Measurements from ENCODE around the gene MEIS1. TPM values are rescaled to one million over a fixed set of nuclear protein-coding genes. Genes with fewer than 3 reads are reported as not detected.

MEIS1 gene
- polyA plus RNA-seq, 4 donors: 1.1 to 15.0 (median 5.6) TPM

DNA sequence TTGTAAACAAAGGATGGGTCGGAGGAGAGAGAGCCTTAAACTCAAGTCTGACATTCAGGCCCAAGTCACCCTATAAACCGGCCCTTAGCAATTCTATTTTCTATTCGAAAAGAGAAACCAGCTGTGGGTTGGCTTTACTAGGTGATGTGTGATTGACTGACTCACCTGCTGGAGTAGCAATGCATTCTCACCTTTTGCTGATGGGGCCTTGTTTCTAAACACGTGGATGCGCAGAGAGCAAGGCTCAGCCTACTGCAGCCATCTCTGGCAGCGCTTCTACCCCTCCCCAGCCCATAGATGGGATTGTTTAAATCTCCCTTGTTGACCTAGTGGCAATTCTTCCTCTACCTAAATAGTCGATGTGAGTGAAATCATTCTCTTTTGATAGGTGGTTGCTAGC, 138.5 kb downstream of the MEIS1 start:
- no peak overlapping the region for H3K4me3 ChIP-seq (ENCODE audit: low read depth in 1 of 3, low read length in 3 of 3)
- 43 to 64% (median 48%) methylated on average over 7 of the region's 7 CpGs for WGBS, 3 donors
- peaks cover 0 to 2% (median 0%) of the 10 kb centered on the region in 3 donors for H3K36me3 ChIP-seq (ENCODE audit: control insufficient read depth in 3 of 3, insufficient read depth in 2 of 3, low read depth in 1 of 3, low read length in 3 of 3)
- H3K4me1 ChIP-seq (ENCODE audit: control insufficient read depth in 3 of 3, insufficient read depth in 2 of 3, low read depth in 1 of 3, low read length in 2 of 3): peaks cover 0 to 23% (median 5%) of the 10 kb centered on the region in 3 donors
- H3K27ac ChIP-seq (ENCODE audit: low read depth in 1 of 3, low read length in 2 of 3): peak overlapping the region in 2 of 3 donors; percentile 5 to 81
- no peaks in the 10 kb centered on the region for H3K9me3 ChIP-seq (ENCODE audit: control insufficient read depth in 2 of 2, insufficient read depth in 1 of 2, low read depth in 1 of 2, low read length in 1 of 2)
- peaks cover 17 to 41% (median 24%) of the 10 kb centered on the region in 3 donors for H3K27me3 ChIP-seq (ENCODE audit: control insufficient read depth in 3 of 3, insufficient read depth in 3 of 3, low read length in 3 of 3)
- FAIRE-seq (no peak), DNase-seq (no peak)

DNA sequence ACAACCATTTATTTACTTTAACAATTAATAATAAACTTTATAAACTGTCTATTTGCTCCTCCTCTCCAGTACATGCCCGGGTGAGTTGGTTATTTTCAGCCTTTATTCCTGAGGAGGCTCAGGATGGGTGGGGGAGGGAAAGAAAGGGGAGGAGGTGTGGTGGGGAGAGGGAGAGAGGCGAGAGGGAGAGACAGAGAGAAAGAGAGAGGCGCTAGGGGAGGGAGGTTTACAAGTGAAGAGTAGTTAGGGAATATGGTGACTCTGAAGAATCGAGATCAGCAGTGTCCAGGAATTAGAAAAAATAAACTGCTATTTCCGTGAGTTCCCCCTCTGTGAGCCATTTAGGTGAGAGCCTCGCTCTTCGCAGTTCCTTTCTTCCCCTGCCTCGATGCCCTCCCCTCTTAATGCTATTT, 138.9 kb downstream of the MEIS1 start:
- Histone ChIP-seq H3K4me3 (ENCODE audit: low read depth in 1 of 3, low read length in 3 of 3) (no peak overlapping the region), H3K4me1 (ENCODE audit: control insufficient read depth in 3 of 3, insufficient read depth in 2 of 3, low read depth in 1 of 3, low read length in 2 of 3) (peaks cover 0 to 23% (median 5%) of the 10 kb centered on the region in 3 donors), H3K27ac (ENCODE audit: low read depth in 1 of 3, low read length in 2 of 3) (peak overlapping the region in 1 of 3 donors; percentile 81), H3K36me3 (ENCODE audit: control insufficient read depth in 3 of 3, insufficient read depth in 2 of 3, low read depth in 1 of 3, low read length in 3 of 3) (peaks cover 0 to 2% (median 0%) of the 10 kb centered on the region in 3 donors), H3K9me3 (ENCODE audit: control insufficient read depth in 2 of 2, insufficient read depth in 1 of 2, low read depth in 1 of 2, low read length in 1 of 2) (no peaks in the 10 kb centered on the region), H3K27me3 (ENCODE audit: control insufficient read depth in 3 of 3, insufficient read depth in 3 of 3, low read length in 3 of 3) (peaks cover 17 to 45% (median 28%) of the 10 kb centered on the region in 3 donors)
- no peak for FAIRE-seq
- 29 to 33% (median 33%) methylated on average over 8 of the region's 8 CpGs for WGBS, 3 donors
- no peak for DNase-seq

DNA sequence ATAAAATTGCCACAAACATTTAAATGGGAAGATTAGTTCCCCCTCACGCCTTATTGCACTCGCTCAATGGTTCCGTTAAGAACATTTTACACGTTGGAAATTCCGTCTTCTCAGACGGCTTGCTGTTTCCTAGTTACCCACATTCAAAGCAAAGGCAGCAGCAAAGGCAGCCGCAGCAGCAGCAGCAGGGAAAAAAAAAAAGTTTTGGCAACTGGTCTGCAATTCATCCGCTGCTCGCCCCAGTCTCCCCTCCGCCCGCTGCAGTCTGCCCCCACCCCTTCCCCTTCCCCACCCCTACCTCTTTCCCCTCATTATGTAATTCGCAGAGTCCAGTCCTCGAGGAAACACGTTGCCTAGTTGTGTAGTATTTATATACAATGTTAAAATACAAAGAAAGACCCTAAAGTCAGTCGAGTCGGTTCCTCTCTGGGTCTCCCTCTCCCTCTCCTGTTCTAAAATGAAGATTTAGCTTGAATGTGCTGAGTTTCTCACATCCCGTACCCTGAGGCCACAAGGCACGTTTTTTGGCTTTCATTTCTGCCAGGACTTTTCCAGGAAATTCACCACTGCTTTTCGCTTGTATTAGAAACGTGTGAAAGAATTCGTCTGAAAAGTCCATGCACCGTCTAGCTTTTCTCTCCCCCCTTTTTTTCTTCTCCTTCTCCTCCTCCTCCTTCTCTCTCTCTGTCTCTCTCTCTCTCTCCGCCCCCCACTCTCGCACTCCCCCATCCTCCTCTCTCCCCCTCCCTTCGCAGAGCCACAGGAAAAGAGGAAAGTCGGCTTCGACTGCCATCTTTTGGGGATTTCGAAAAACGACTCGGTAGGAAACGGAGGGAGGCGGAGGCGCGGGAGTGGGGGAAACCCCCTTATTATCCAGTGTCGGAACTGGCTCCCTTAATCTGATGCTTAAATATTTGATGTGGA, 140.0 kb downstream of the MEIS1 start:
- peaks cover 0 to 2% (median 0%) of the 10 kb centered on the region in 3 donors for H3K36me3 ChIP-seq (ENCODE audit: control insufficient read depth in 3 of 3, insufficient read depth in 2 of 3, low read depth in 1 of 3, low read length in 3 of 3)
- DNase-seq (peak; percentile 28 to 80), FAIRE-seq (no peak)
- H3K9me3 ChIP-seq (ENCODE audit: control insufficient read depth in 2 of 2, insufficient read depth in 1 of 2, low read depth in 1 of 2, low read length in 1 of 2): no peaks in the 10 kb centered on the region
- peaks cover 17 to 51% (median 28%) of the 10 kb centered on the region in 3 donors for H3K27me3 ChIP-seq (ENCODE audit: control insufficient read depth in 3 of 3, insufficient read depth in 3 of 3, low read length in 3 of 3)
- peak overlapping the region in 1 of 3 donors; percentile 50 for H3K4me3 ChIP-seq (ENCODE audit: low read depth in 1 of 3, low read length in 3 of 3)
- peaks cover 0 to 23% (median 5%) of the 10 kb centered on the region in 3 donors for H3K4me1 ChIP-seq (ENCODE audit: control insufficient read depth in 3 of 3, insufficient read depth in 2 of 3, low read depth in 1 of 3, low read length in 2 of 3)
- H3K27ac ChIP-seq (ENCODE audit: low read depth in 1 of 3, low read length in 2 of 3): peak overlapping the region in 2 of 3 donors; percentile 66 to 81
- 1% methylated on average over 34 of the region's 35 CpGs for WGBS, 3 donors

DNA sequence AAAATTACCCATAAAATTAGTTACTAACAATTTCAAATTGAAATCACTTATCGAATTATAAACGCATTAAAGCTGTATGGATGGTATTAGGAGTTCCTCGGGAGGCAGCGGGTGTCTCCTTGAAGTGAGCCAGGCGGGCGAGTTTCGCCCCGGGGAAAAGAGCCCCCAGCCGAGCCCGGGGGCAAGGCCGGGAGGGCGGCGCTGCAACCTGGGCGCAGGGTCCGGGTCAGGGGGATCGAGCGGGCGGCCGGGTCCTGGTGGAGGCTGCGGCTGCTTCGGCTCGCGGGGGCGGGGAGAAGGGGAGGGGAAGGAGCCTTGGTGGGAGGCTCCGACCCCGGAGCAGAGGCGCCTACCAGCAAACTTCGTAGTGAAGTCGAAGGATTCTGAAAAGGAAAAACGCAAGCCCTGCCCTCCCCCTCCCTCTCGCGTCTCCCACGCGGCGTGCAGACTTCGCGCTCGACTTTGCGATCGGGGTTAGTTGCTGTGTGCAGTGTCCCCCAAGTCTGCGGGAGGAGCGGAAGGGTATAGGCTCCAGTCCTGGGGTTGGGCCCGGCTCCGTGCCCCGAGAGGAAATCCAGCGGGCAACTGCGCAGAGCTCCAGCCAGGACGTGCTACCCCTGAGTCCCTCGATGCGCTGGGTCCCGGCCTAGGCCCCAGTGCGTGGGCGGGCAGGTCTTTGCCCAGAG, 140.8 kb downstream of the MEIS1 start:
- H3K4me1 ChIP-seq (ENCODE audit: control insufficient read depth in 3 of 3, insufficient read depth in 2 of 3, low read depth in 1 of 3, low read length in 2 of 3): peaks cover 0 to 23% (median 5%) of the 10 kb centered on the region in 3 donors

DNA sequence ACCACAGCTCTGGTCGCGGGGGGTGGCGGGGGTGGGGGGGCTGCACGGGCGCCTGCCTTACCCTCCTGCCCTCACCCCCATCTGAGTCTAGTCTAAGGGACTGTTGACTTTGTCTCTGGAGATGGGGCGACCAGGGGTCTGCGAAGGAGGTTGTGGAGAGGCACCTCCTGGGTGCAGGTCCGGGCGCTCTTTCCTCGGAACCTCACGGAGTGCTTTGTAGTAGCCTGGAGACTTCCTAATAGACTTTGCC, 141.3 kb downstream of the MEIS1 start:
- peaks cover 0 to 23% (median 5%) of the 10 kb centered on the region in 3 donors for H3K4me1 ChIP-seq (ENCODE audit: control insufficient read depth in 3 of 3, insufficient read depth in 2 of 3, low read depth in 1 of 3, low read length in 2 of 3)
- 3 to 9% (median 6%) methylated on average over 11 of the region's 11 CpGs for WGBS, 3 donors
- FAIRE-seq (no peak), DNase-seq (no peak)
- peak overlapping the region in 1 of 3 donors; percentile 50 for H3K4me3 ChIP-seq (ENCODE audit: low read depth in 1 of 3, low read length in 3 of 3)
- peak overlapping the region in 2 of 3 donors; percentile 71 to 81 for H3K27ac ChIP-seq (ENCODE audit: low read depth in 1 of 3, low read length in 2 of 3)
- H3K27me3 ChIP-seq (ENCODE audit: control insufficient read depth in 3 of 3, insufficient read depth in 3 of 3, low read length in 3 of 3): peaks cover 17 to 59% (median 31%) of the 10 kb centered on the region in 3 donors
- no peaks in the 10 kb centered on the region for H3K9me3 ChIP-seq (ENCODE audit: control insufficient read depth in 2 of 2, insufficient read depth in 1 of 2, low read depth in 1 of 2, low read length in 1 of 2)
- peaks cover 0 to under 1% (median 0%) of the 10 kb centered on the region in 3 donors for H3K36me3 ChIP-seq (ENCODE audit: control insufficient read depth in 3 of 3, insufficient read depth in 2 of 3, low read depth in 1 of 3, low read length in 3 of 3)

More for the DNA sequence above, 140.8 kb downstream of the MEIS1 start:
- DNase-seq (peak in 1 of 2 donors; percentile 55), FAIRE-seq (no peak)
- 2 to 4% (median 2%) methylated on average over 39 to 53 of the region's 53 CpGs for WGBS, 3 donors
- peaks cover 0 to 2% (median 0%) of the 10 kb centered on the region in 3 donors for H3K36me3 ChIP-seq (ENCODE audit: control insufficient read depth in 3 of 3, insufficient read depth in 2 of 3, low read depth in 1 of 3, low read length in 3 of 3)
- peak overlapping the region in 2 of 3 donors; percentile 22 to 50 for H3K4me3 ChIP-seq (ENCODE audit: low read depth in 1 of 3, low read length in 3 of 3)
- H3K27ac ChIP-seq (ENCODE audit: low read depth in 1 of 3, low read length in 2 of 3): peak overlapping the region in 2 of 3 donors; percentile 66 to 81
- H3K9me3 ChIP-seq (ENCODE audit: control insufficient read depth in 2 of 2, insufficient read depth in 1 of 2, low read depth in 1 of 2, low read length in 1 of 2): no peaks in the 10 kb centered on the region
- peaks cover 17 to 55% (median 28%) of the 10 kb centered on the region in 3 donors for H3K27me3 ChIP-seq (ENCODE audit: control insufficient read depth in 3 of 3, insufficient read depth in 3 of 3, low read length in 3 of 3)

DNA sequence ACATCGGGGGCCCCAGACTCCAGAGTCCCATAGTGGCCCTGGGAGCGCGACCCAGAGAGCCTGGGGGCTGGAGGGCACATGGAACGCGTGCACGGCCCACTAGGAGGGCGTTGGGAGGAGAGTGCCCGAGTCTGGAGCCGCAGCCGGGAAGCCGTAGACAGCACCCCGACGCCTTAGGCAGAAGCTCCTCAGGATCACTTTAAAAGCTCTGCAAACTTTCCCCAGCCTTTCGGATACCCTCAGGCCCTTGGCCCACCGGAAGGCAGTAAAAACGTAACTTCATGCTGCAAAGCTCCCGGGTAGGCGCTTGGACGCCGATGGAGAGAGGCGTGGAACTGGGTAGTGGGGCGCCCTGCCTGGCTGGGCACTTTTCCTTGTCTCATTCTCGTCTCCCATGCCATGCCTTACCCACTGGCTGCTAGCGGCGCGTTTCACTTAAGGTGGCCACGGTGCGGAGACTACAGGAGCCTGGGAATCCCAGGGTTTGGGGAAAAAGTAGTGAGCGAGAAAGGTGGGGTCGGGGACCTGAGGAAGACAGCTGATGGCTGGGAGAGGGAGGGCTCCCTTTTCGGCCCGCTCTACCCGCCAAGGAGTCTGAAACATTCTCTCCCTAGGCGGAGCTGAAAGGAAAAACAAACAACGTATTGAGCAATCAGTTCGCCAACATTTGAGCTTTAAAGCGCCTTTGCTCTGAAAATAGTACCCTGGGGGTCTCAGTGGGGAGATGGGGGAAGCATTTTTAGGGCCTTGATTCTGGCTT, 141.8 kb downstream of the MEIS1 start:
- FAIRE-seq (no peak), DNase-seq (peak; percentile 3 to 61)
- peaks cover 17 to 64% (median 36%) of the 10 kb centered on the region in 3 donors for H3K27me3 ChIP-seq (ENCODE audit: control insufficient read depth in 3 of 3, insufficient read depth in 3 of 3, low read length in 3 of 3)
- peak overlapping the region in 2 of 3 donors; percentile 71 to 81 for H3K27ac ChIP-seq (ENCODE audit: low read depth in 1 of 3, low read length in 2 of 3)
- WGBS, 3 donors: 2 to 3% (median 2%) methylated on average over 36 to 37 of the region's 37 CpGs
- H3K9me3 ChIP-seq (ENCODE audit: control insufficient read depth in 2 of 2, insufficient read depth in 1 of 2, low read depth in 1 of 2, low read length in 1 of 2): no peaks in the 10 kb centered on the region
- peak overlapping the region in 2 of 3 donors; percentile 13 to 50 for H3K4me3 ChIP-seq (ENCODE audit: low read depth in 1 of 3, low read length in 3 of 3)
- no peaks in the 10 kb centered on the region for H3K36me3 ChIP-seq (ENCODE audit: control insufficient read depth in 3 of 3, insufficient read depth in 2 of 3, low read depth in 1 of 3, low read length in 3 of 3)
- H3K4me1 ChIP-seq (ENCODE audit: control insufficient read depth in 3 of 3, insufficient read depth in 2 of 3, low read depth in 1 of 3, low read length in 2 of 3): peaks cover 0 to 25% (median 5%) of the 10 kb centered on the region in 3 donors

DNA sequence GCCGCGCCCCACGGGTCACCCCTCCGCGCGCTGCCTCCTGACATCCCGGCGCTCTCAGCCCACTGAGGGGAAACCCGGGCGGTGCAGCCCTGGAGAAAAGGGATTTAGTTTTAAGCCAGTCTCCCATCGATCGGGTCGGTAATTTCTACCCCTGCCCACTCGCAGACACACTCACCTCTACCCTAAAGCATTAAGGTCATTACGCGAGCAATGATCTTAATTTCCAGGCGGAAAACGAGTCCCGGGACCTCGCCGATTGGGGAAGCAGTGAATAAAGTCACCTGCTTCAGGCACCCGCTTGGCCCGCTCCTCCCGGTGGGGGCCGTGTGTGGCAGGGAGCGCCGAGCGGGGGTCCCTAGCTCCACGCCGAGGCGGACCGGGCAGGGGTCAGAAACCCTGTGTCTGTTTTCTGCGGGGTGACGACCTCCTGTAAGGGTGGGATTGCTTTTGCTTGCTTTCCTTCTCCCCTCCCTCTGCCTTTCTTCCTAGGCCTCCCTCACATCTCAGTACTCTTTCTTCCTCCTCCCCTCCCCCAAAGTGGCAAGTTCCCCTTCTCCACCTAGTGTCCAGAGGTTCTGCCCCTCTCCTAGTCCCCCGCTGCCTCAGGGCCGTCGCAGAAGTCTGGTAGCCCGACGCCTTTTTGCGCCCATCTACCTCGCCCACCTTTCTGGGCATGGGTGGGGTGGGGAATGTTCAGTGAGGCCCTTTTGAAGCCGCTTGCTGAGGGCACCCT, 142.6 kb downstream of the MEIS1 start:
- DNase-seq: no peak
- no peaks in the 10 kb centered on the region for H3K9me3 ChIP-seq (ENCODE audit: control insufficient read depth in 2 of 2, insufficient read depth in 1 of 2, low read depth in 1 of 2, low read length in 1 of 2)
- H3K27me3 ChIP-seq (ENCODE audit: control insufficient read depth in 3 of 3, insufficient read depth in 3 of 3, low read length in 3 of 3): peaks cover 17 to 72% (median 41%) of the 10 kb centered on the region in 3 donors
- WGBS, 3 donors: 4 to 7% (median 7%) methylated on average over 42 of the region's 42 CpGs
- peak overlapping the region in 2 of 3 donors; percentile 13 to 50 for H3K4me3 ChIP-seq (ENCODE audit: low read depth in 1 of 3, low read length in 3 of 3)
- H3K36me3 ChIP-seq (ENCODE audit: control insufficient read depth in 3 of 3, insufficient read depth in 2 of 3, low read depth in 1 of 3, low read length in 3 of 3): no peaks in the 10 kb centered on the region
- no peak for FAIRE-seq
- peaks cover 0 to 28% (median 5%) of the 10 kb centered on the region in 3 donors for H3K4me1 ChIP-seq (ENCODE audit: control insufficient read depth in 3 of 3, insufficient read depth in 2 of 3, low read depth in 1 of 3, low read length in 2 of 3)
- peak overlapping the region in 2 of 3 donors; percentile 66 to 81 for H3K27ac ChIP-seq (ENCODE audit: low read depth in 1 of 3, low read length in 2 of 3)
